Keratinocyte (primary cell): ENCODE measurements around the gene STAG3.
"Not testable (repeated sequence)": the region's sequence is repeated elsewhere in the genome, so short reads cannot be mapped to it uniquely, and the experiment has no call there.

Source experiments
- CTCF ChIP-seq, 3 experiments: IDR thresholded peaks in 1 of 3; conservative IDR thresholded peaks in 1 of 3; optimal IDR thresholded peaks in 1 of 3; 2 replicates in 2 of 3; 3 replicates in 1 of 3; pipeline versions ENCODE3 to v1.5.1; 2011; ENCODE audit warnings: low read length in 3 of 3, mild to moderate bottlenecking in 3 of 3, moderate library complexity in 2 of 3, control low read depth in 1 of 3, inconsistent platforms in 1 of 3; ENCODE audit not compliant: insufficient read depth in 2 of 3; ENCODE audit errors: extremely low read depth in 1 of 3
- EZH2 ChIP-seq: IDR thresholded peaks from one replicate; pipeline ENCODE4 v1.6.1; 2012; ENCODE audit warnings: inconsistent platforms, mild to moderate bottlenecking, low read length, moderate library complexity

GRCh38 chr7:100246121-100246864 lies 68.6 kb downstream of the STAG3 start:
- not testable (repeated sequence) for TF ChIP-seq CTCF (optimal IDR thresholded peaks at IDR 0.05 in 1 of 3, IDR thresholded peaks at IDR 0.05 in 1 of 3, conservative IDR thresholded peaks at IDR 0.05 in 1 of 3; ENCODE audit: extremely low read depth in 1 of 3, insufficient read depth in 2 of 3, low read length in 3 of 3); EZH2
